Mammary epithelial cell (primary cell): ENCODE results near the gene CCDC9B.

ENCODE experiments used
- CTCF ChIP-seq, 2 donors: IDR thresholded peaks in 1 of 2; conservative IDR thresholded peaks in 1 of 2; 2 replicates each; pipeline ENCODE4 v1.5.1; 2011 to 2012; ENCODE audit warnings: inconsistent platforms in 2 of 2, low read length in 2 of 2, mild to moderate bottlenecking in 2 of 2, control low read depth in 1 of 2, low read depth in 1 of 2; ENCODE audit not compliant: insufficient read depth in 1 of 2; ENCODE audit errors: extremely low read depth in 1 of 2
- EZH2 ChIP-seq: IDR thresholded peaks from 2 replicates; pipeline ENCODE4 v1.6.1; 2012; ENCODE audit warnings: low read length, inconsistent platforms, borderline replicate concordance

- no peak for TF ChIP-seq CTCF (conservative IDR thresholded peaks at IDR 0.05 in 1 of 2, IDR thresholded peaks at IDR 0.05 in 1 of 2; ENCODE audit: extremely low read depth in 1 of 2, insufficient read depth in 1 of 2, low read depth in 1 of 2, low read length in 2 of 2)
- TF ChIP-seq EZH2 = no peak
Observed at GRCh38 chr15:40335938-40336743, 4.6 kb downstream of the CCDC9B start.
